Spleen (tissue), 11 donors: ENCODE measurements around the gene CENPS. TPM values are rescaled to one million over a fixed set of nuclear protein-coding genes. Genes with fewer than 3 reads are reported as not detected.

Experiments used
- DNase-seq: peaks from one replicate; pipeline ENCODE4 v3.0.0-alpha.2; 2020
- H3K27ac ChIP-seq, 8 donors: fragments of 200-600 bp; sonication (generic) in 7 of 8; 1 replicate in 4 of 8; 2 replicates in 4 of 8; pipeline versions ENCODE4 v1.5.0 to v1.8.0; 2016 to 2021; ENCODE audit warnings: inconsistent platforms in 4 of 8, mild to moderate bottlenecking in 4 of 8, moderate library complexity in 1 of 8
- H3K27me3 ChIP-seq, 7 donors: fragments of 200-600 bp; sonication (generic) in 6 of 7; replicated peaks in 1 of 7; 1 replicate in 4 of 7; 2 replicates in 3 of 7; pipeline versions ENCODE4 v1.5.0 to v1.8.0; 2016 to 2021; ENCODE audit warnings: inconsistent platforms in 3 of 7, mild to moderate bottlenecking in 1 of 7
- H3K36me3 ChIP-seq, 6 donors: fragments of 200-600 bp; sonication (generic) in 5 of 6; 1 replicate in 4 of 6; 2 replicates in 2 of 6; pipeline versions ENCODE4 v1.5.0 to v1.8.0; 2016 to 2021; ENCODE audit warnings: inconsistent platforms in 2 of 6
- H3K4me1 ChIP-seq, 6 donors: fragments of 200-600 bp; sonication (generic) in 5 of 6; 1 replicate in 3 of 6; 2 replicates in 3 of 6; pipeline versions ENCODE4 v1.5.0 to v1.8.0; 2016 to 2021; ENCODE audit warnings: inconsistent platforms in 3 of 6
- H3K4me3 ChIP-seq, 8 donors: fragments of 200-600 bp; sonication (generic) in 7 of 8; 1 replicate in 4 of 8; 2 replicates in 4 of 8; pipeline versions ENCODE4 v1.5.0 to v1.8.0; 2016 to 2021; ENCODE audit warnings: inconsistent platforms in 4 of 8, mild to moderate bottlenecking in 4 of 8, moderate library complexity in 2 of 8
- H3K9me3 ChIP-seq, 8 donors: fragments of 200-600 bp; sonication (generic) in 7 of 8; 1 replicate in 4 of 8; 2 replicates in 4 of 8; pipeline versions ENCODE4 v1.5.0 to v1.8.0; 2016 to 2021; ENCODE audit warnings: inconsistent platforms in 4 of 8
- POLR2A ChIP-seq, 3 donors: fragments of 450-650 bp; IDR thresholded peaks; one replicate each; pipeline ENCODE4 v1.5.1; 2017; ENCODE audit warnings: antibody characterized with exemption in 3 of 3, mild to moderate bottlenecking in 1 of 3
- POLR2AphosphoS5 ChIP-seq, 3 donors: sonication (generic); formaldehyde crosslinking; IDR thresholded peaks; one replicate each; pipeline ENCODE4 v1.5.1; 2017; ENCODE audit warnings: antibody characterized with exemption in 3 of 3
- WGBS, 5 donors: extraction: QIAGEN DNeasy Blood & Tissue Kit in 3 of 5; methylation state at CpG; one replicate each; pipeline versions ENCODE4 v1.1.5 to v1.1.7; 2013 to 2018; 5-methylcytosine and 5-hydroxymethylcytosine counted together
- intact Hi-C: fragments of 100-400 bp; cut with DNase I; formaldehyde crosslinking; loops from one replicate; pipeline ENCODE4 v1.15.0; 2023; ENCODE audit warnings: low total_unique reads
- polyA plus RNA-seq, 3 donors: library from polyadenylated mRNA; stranded (reverse); fragments of 200-250 nt; gene quantifications; one replicate each; pipeline ENCODE4 v1.2.1, GENCODE V29; 2013
- total RNA-seq, 7 donors: library from RNA; depleted of rRNA in 3 of 7; stranded (reverse); fragments of >200 nt in 3 of 7; fragmentation: NEBNext Ultra II Directional in 4 of 7; extraction: Animal tissue kit (Norgen Biotek cat#: 25700) in 4 of 7; gene quantifications; one replicate each; pipeline versions ENCODE4 v1.1.0 to v1.2.1, GENCODE V29; 2016 to 2021
- TF ChIP-seq, protein P1 (sequence below), 11 experiments: fragments of 200-600 bp in 7 of 11; fragments of 450-650 bp in 4 of 11; sonication (generic) in 4 of 11; IDR thresholded peaks in 8 of 11; conservative IDR thresholded peaks in 3 of 11; 1 replicate in 7 of 11; 2 replicates in 4 of 11; pipeline versions ENCODE4 v1.4.0 to v1.8.0; 2016 to 2021; ENCODE audit warnings: antibody characterized with exemption in 11 of 11, inconsistent platforms in 4 of 11, mild to moderate bottlenecking in 1 of 11
- donor health status: healthy with polysubstance abuse.
- donor health status: DM: no; HTN: no; CAD: no; lungs with moderate emphysema.
- donor health status: DM: no; HTN: no; CAD: no.
- donor health status: Bipolar disorder and iron deficiency.
- donor health status: healthy.
- donor health status: DM: no; HTN: no; CAD: no.
- donor health status: DM: yes; HTN: yes; CAD: no.

Gene CENPS
- total and polyA plus RNA-seq, 10 donors: 2.1 to 13.5 (median 7.5) TPM

DNA sequence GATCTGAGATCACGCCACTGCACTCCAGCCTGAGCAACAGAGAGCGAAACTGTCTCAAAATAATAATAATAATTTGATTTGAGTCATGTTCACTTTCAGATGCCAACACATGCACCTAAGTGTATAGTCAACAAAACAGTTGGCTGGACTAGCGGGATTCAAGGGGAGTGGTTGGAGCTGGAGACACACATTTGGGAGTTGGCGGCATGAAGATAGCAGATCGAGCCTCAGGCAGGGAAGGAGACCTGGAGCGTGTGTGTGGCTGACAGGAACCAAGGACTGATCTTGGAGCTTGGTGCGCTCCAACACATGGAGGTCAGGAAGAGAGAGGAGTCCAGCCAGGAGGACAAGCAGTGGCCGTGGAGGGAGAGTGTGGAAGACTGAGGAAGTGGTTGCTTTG lies 46.0 kb upstream of the CENPS start:
- Histone ChIP-seq H3K4me1 (peaks cover 3 to 31% (median 16%) of the 10 kb centered on the region in 6 donors), H3K27me3 (no peaks in the 10 kb centered on the region), H3K27ac (no peak overlapping the region), H3K36me3 (peaks cover 0 to 45% (median 0%) of the 10 kb centered on the region in 6 donors), H3K4me3 (no peak overlapping the region), H3K9me3 (no peaks in the 10 kb centered on the region)
- no peak for DNase-seq
- 85 to 95% (median 91%) methylated on average over 8 of the region's 8 CpGs for WGBS, 5 donors
- intact Hi-C loops: no loop called here
- no peak for TF ChIP-seq POLR2A (IDR thresholded peaks at IDR 0.05)
- TF ChIP-seq, protein P1, sequence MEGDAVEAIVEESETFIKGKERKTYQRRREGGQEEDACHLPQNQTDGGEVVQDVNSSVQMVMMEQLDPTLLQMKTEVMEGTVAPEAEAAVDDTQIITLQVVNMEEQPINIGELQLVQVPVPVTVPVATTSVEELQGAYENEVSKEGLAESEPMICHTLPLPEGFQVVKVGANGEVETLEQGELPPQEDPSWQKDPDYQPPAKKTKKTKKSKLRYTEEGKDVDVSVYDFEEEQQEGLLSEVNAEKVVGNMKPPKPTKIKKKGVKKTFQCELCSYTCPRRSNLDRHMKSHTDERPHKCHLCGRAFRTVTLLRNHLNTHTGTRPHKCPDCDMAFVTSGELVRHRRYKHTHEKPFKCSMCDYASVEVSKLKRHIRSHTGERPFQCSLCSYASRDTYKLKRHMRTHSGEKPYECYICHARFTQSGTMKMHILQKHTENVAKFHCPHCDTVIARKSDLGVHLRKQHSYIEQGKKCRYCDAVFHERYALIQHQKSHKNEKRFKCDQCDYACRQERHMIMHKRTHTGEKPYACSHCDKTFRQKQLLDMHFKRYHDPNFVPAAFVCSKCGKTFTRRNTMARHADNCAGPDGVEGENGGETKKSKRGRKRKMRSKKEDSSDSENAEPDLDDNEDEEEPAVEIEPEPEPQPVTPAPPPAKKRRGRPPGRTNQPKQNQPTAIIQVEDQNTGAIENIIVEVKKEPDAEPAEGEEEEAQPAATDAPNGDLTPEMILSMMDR (IDR thresholded peaks at IDR 0.05 in 8 of 11, conservative IDR thresholded peaks at IDR 0.05 in 3 of 11): no peak
- no peak for TF ChIP-seq POLR2AphosphoS5 (IDR thresholded peaks at IDR 0.05)

DNA sequence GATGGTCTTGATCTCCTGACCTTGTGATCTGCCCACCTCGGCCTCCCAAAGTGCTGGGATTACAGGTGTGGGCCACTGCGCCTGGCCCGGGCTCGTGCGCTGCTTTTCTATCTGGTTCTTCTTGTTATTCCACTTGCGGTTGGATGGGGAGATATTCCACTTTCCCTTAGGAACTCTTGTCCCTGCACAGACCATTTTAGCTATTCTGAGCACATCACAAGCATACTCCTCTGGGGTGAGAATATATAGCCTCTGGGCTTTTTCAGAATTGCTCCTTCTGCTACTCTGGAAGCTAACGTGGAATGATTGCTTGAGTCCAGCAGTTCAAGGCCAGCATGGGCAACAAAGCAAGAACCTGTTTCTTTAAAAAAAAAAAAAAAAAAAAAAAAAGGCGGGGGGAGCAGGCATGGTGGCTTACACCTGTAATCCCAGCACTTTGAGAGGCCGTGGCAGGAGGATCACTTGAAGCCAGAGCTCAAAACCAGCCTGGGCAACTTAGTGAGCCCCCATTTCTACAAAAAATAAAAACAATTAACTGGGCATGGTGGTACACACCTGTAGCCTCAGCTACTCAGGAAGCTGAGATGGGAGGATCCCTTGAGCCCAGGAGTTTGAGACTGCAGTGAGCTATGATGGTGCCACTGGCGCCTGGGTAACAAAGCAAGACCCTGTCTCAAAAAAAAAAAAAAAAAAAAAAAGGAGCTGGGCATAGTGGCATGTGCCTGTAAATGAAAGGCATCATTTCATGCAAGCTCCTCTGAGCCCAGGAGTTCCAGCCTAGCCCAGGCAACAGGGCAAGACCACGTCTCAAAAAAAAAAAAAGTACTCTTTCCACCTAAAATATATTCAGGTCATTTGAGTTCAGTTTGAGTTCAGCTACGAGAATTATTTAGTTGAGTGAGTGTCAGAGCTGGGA lies 43.2 kb upstream of the CENPS start:
- Histone ChIP-seq H3K4me1 (peaks cover 3 to 44% (median 18%) of the 10 kb centered on the region in 6 donors), H3K9me3 (no peaks in the 10 kb centered on the region), H3K4me3 (peak overlapping the region in 1 of 8 donors; percentile 34), H3K36me3 (peaks cover 0 to 17% (median 0%) of the 10 kb centered on the region in 6 donors), H3K27ac (peak overlapping the region; percentile 11 to 89 (median 78)), H3K27me3 (no peaks in the 10 kb centered on the region)
- no peak for DNase-seq
- WGBS, 5 donors: 82 to 92% (median 88%) methylated on average over 12 of the region's 12 CpGs
- intact Hi-C loops: no loop called here
- TF ChIP-seq POLR2AphosphoS5 (IDR thresholded peaks at IDR 0.05) (no peak), POLR2A (IDR thresholded peaks at IDR 0.05) (no peak)
- TF ChIP-seq, protein P1 (IDR thresholded peaks at IDR 0.05 in 8 of 11, conservative IDR thresholded peaks at IDR 0.05 in 3 of 11): no peak

DNA sequence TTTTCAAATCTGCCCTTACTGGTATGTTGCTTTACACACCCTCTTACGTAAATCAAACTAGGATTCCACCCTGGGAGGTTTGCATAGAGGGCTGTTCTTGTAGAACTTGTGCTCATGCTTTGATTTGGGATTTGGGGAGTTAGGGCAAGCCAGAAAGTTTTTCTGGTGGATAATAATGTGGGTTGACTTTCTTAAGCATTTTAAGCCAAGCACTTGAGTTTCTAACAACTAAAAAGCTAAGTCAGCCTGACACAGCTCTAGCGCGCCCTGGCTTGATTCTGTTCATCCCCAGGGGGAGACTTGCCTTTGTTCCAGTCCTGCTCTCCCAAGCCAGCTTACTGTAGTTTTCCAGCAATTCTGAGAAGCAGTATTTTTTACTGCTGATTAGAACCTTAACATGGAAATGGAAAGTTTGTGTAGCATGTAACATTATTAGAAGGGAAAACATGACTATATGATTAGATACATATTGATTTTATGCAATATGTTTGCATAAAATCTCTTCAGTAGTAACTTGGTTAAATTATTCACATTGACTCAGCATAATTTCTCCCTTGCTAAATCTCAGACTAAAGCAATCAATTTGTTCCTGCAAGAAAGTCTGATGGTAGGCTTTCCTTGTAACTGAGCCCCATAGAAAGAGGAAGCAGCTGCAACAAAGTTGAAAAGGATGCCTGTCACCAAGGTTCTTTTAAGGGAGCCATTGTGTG lies 42.4 kb upstream of the CENPS start:
- H3K27ac ChIP-seq: peak overlapping the region; percentile 11 to 89 (median 78)
- no peak for DNase-seq

More for the DNA sequence above, 42.4 kb upstream of the CENPS start:
- intact Hi-C loops: no loop called here
- peaks cover 0 to 9% (median 0%) of the 10 kb centered on the region in 6 donors for H3K36me3 ChIP-seq
- no peaks in the 10 kb centered on the region for H3K27me3 ChIP-seq
- H3K4me1 ChIP-seq: peaks cover 3 to 44% (median 18%) of the 10 kb centered on the region in 6 donors
- peak overlapping the region in 2 of 8 donors; percentile 9 to 34 for H3K4me3 ChIP-seq
- 43 to 49% (median 46%) methylated on average over 3 of the region's 3 CpGs for WGBS, 5 donors
- no peaks in the 10 kb centered on the region for H3K9me3 ChIP-seq
- TF ChIP-seq POLR2A (IDR thresholded peaks at IDR 0.05): no peak
- TF ChIP-seq POLR2AphosphoS5 (IDR thresholded peaks at IDR 0.05): no peak
- TF ChIP-seq, protein P1 (IDR thresholded peaks at IDR 0.05 in 8 of 11, conservative IDR thresholded peaks at IDR 0.05 in 3 of 11): no peak
